GM23248 (cell line): ENCODE data around the gene ULK3.

ENCODE experiments used
- EZH2 ChIP-seq: fragments of 200-600 bp; sonication (generic); IDR thresholded peaks from 2 replicates; pipeline ENCODE4 v1.6.1; 2018; ENCODE audit warnings: antibody characterized with exemption, mild to moderate bottlenecking; ENCODE audit not compliant: insufficient read depth, poor library complexity, severe bottlenecking
- EZH2phosphoT487 ChIP-seq: fragments of 200-600 bp; sonication (generic); IDR thresholded peaks from 2 replicates; pipeline ENCODE4 v1.6.1; 2018; ENCODE audit warnings: antibody characterized with exemption, moderate library complexity, mild to moderate bottlenecking, low read depth; ENCODE audit not compliant: insufficient read depth

DNA sequence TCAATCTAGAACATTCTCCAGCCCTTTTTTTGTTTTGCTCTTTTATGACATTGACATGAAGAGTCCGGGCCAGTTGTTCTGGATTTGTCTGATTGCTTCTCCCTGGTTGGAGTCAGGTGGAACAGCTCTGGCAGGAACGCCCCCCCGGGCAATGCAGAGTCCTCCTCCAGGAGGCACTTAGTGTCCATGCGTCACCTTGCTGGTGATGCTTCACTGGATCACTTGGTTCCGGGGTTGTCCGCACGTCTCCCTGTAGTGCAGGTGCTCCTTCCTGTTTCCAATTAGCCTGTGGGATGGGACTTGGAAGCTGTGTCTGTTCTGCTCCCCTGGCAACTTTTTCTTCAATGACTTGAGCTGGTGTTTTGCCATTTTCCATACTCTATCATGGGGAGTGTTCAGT is 51.3 kb downstream of the ULK3 start:
- TF ChIP-seq EZH2phosphoT487: no peak
- no peak for TF ChIP-seq EZH2
